Effector memory CD4-positive, alpha-beta T cell (primary cell): ENCODE measurements around the gene UGDH.
"Not testable (repeated sequence)": the region's sequence is repeated elsewhere in the genome, so short reads cannot be mapped to it uniquely, and the experiment has no call there.

Source experiments
- DNase-seq, 3 donors: peaks; one replicate each; pipeline ENCODE4 v3.0.0-alpha.2; 2020
- H3K27ac ChIP-seq: 2 replicates; pipeline ENCODE4 v1.7.0; 2013; ENCODE audit warnings: mild to moderate bottlenecking, low read length, moderate library complexity; ENCODE audit not compliant: insufficient read depth, poor library complexity, severe bottlenecking
- H3K27me3 ChIP-seq: replicated peaks from 2 replicates; pipeline ENCODE4 v1.7.0; 2013; ENCODE audit warnings: mild to moderate bottlenecking, low read length; ENCODE audit not compliant: insufficient read depth, control insufficient read depth, poor library complexity, severe bottlenecking
- H3K36me3 ChIP-seq: 2 replicates; pipeline ENCODE4 v1.7.0; 2013; ENCODE audit warnings: mild to moderate bottlenecking, low read length, moderate library complexity; ENCODE audit not compliant: control insufficient read depth, insufficient read depth
- H3K4me1 ChIP-seq: 2 replicates; pipeline ENCODE4 v1.7.0; 2013; ENCODE audit warnings: low read length, mild to moderate bottlenecking; ENCODE audit not compliant: control insufficient read depth, insufficient read depth, poor library complexity, severe bottlenecking
- H3K4me3 ChIP-seq: 2 replicates; pipeline ENCODE4 v1.7.0; 2013; ENCODE audit warnings: low read length, low read depth, mild to moderate bottlenecking; ENCODE audit not compliant: insufficient read depth, poor library complexity, severe bottlenecking
- H3K9me3 ChIP-seq: 2 replicates; pipeline ENCODE4 v1.7.0; 2013; ENCODE audit warnings: mild to moderate bottlenecking, low read length, moderate library complexity; ENCODE audit not compliant: control insufficient read depth

The UGDH gene

GRCh38 chr4:39555472-39555871, 28.2 kb upstream of the UGDH start:
- DNase-seq, result no peak
- Histone ChIP-seq H3K27ac (no peak overlapping the region), H3K9me3 (no peaks in the 10 kb centered on the region), H3K4me1 (no peaks in the 10 kb centered on the region), H3K36me3 (peaks cover 3% of the 10 kb centered on the region), H3K27me3 (no peaks in the 10 kb centered on the region), H3K4me3 (no peak overlapping the region)

- no peaks in the 10 kb centered on the region for H3K27me3 ChIP-seq
- no peaks in the 10 kb centered on the region for H3K36me3 ChIP-seq
- H3K27ac ChIP-seq, result no peak overlapping the region
- DNase-seq, result no peak
- H3K4me1 ChIP-seq, result no peaks in the 10 kb centered on the region
- no peaks in the 10 kb centered on the region for H3K9me3 ChIP-seq
- no peak overlapping the region for H3K4me3 ChIP-seq
Measured at GRCh38 chr4:39548425-39549067, 21.3 kb upstream of the UGDH start.

- Histone ChIP-seq H3K4me1 (no peaks in the 10 kb centered on the region), H3K4me3 (no peak overlapping the region), H3K27ac (no peak overlapping the region), H3K27me3 (no peaks in the 10 kb centered on the region), H3K36me3 (no peaks in the 10 kb centered on the region), H3K9me3 (no peaks in the 10 kb centered on the region)
- DNase-seq, result no peak
Measured at GRCh38 chr4:39544580-39545315, 17.5 kb upstream of the UGDH start.

GRCh38 chr4:39544080-39544479, 16.8 kb upstream of the UGDH start:
- H3K4me1 ChIP-seq, H3K9me3 ChIP-seq, H3K4me3 ChIP-seq, H3K27ac ChIP-seq, DNase-seq, H3K36me3 ChIP-seq, H3K27me3 ChIP-seq: not testable (repeated sequence)

- Histone ChIP-seq H3K36me3 (no peaks in the 10 kb centered on the region), H3K27me3 (no peaks in the 10 kb centered on the region), H3K9me3 (no peaks in the 10 kb centered on the region), H3K4me1 (no peaks in the 10 kb centered on the region), H3K27ac (no peak overlapping the region), H3K4me3 (no peak overlapping the region)
- DNase-seq, result no peak
Measured at GRCh38 chr4:39543034-39543433, 15.8 kb upstream of the UGDH start.

GRCh38 chr4:39542611-39543012, 15.4 kb upstream of the UGDH start:
- H3K27me3 ChIP-seq, result no peaks in the 10 kb centered on the region
- H3K4me3 ChIP-seq, result no peak overlapping the region
- H3K9me3 ChIP-seq, result no peaks in the 10 kb centered on the region
- H3K27ac ChIP-seq, result no peak overlapping the region
- H3K4me1 ChIP-seq, result no peaks in the 10 kb centered on the region
- H3K36me3 ChIP-seq, result no peaks in the 10 kb centered on the region
- no peak for DNase-seq

GRCh38 chr4:39541987-39542610, 14.9 kb upstream of the UGDH start:
- H3K27ac ChIP-seq, result no peak overlapping the region
- no peak for DNase-seq

GRCh38 chr4:39539089-39539611, 11.9 kb upstream of the UGDH start:
- Histone ChIP-seq H3K27ac (no peak overlapping the region), H3K4me3 (no peak overlapping the region), H3K36me3 (no peaks in the 10 kb centered on the region), H3K9me3 (no peaks in the 10 kb centered on the region), H3K27me3 (no peaks in the 10 kb centered on the region), H3K4me1 (no peaks in the 10 kb centered on the region)
- DNase-seq, result no peak

More at GRCh38 chr4:39541987-39542610, 14.9 kb upstream of the UGDH start:
- H3K4me1 ChIP-seq, result no peaks in the 10 kb centered on the region
- no peaks in the 10 kb centered on the region for H3K36me3 ChIP-seq
- no peak overlapping the region for H3K4me3 ChIP-seq
- H3K9me3 ChIP-seq, result no peaks in the 10 kb centered on the region
- no peaks in the 10 kb centered on the region for H3K27me3 ChIP-seq

GRCh38 chr4:39533541-39533940, 6.3 kb upstream of the UGDH start:
- Histone ChIP-seq H3K4me1 (no peaks in the 10 kb centered on the region), H3K4me3 (no peak overlapping the region), H3K36me3 (no peaks in the 10 kb centered on the region), H3K27me3 (no peaks in the 10 kb centered on the region), H3K9me3 (no peaks in the 10 kb centered on the region), H3K27ac (no peak overlapping the region)
- no peak for DNase-seq

- not testable (repeated sequence) for H3K27me3 ChIP-seq, H3K4me3 ChIP-seq, H3K27ac ChIP-seq, DNase-seq, H3K4me1 ChIP-seq, H3K36me3 ChIP-seq, H3K9me3 ChIP-seq
Measured at GRCh38 chr4:39532237-39532636, 5.0 kb upstream of the UGDH start.
